ENCODE results near the gene RNU1-1.
"Not testable (repeated sequence)": the region's sequence is repeated elsewhere in the genome, so short reads cannot be mapped to it uniquely, and the experiment has no call there.

The RNU1-1 gene

GRCh38 chr1:16518913-16519254 is 4.8 kb upstream of the RNU1-1 start:
- not testable (repeated sequence) for ATAC-seq (replicated peaks; ENCODE audit: extremely low read depth, poor library complexity, severe bottlenecking); H3K27ac Mint-ChIP-seq (ENCODE audit: low read depth); H3K9me3 Mint-ChIP-seq; H3K4me1 Mint-ChIP-seq; H3K4me3 Mint-ChIP-seq; DNase-seq (ENCODE audit: low spot score in 2 of 2); H3K36me3 Mint-ChIP-seq (ENCODE audit: insufficient read depth)
- peaks cover 46% of the 10 kb centered on the region for H3K27me3 Mint-ChIP-seq

- not testable (repeated sequence) for H3K9me3 Mint-ChIP-seq; H3K4me3 Mint-ChIP-seq; ATAC-seq (replicated peaks; ENCODE audit: extremely low read depth, poor library complexity, severe bottlenecking); H3K36me3 Mint-ChIP-seq (ENCODE audit: insufficient read depth); DNase-seq (ENCODE audit: low spot score in 2 of 2); H3K27ac Mint-ChIP-seq (ENCODE audit: low read depth); H3K4me1 Mint-ChIP-seq
- H3K27me3 Mint-ChIP-seq = peaks cover 46% of the 10 kb centered on the region
Observed at GRCh38 chr1:16516694-16517410, 2.8 kb upstream of the RNU1-1 start.

- not testable (repeated sequence) for H3K4me1 Mint-ChIP-seq; H3K27ac Mint-ChIP-seq (ENCODE audit: low read depth); H3K36me3 Mint-ChIP-seq (ENCODE audit: insufficient read depth); H3K9me3 Mint-ChIP-seq; H3K4me3 Mint-ChIP-seq
- ATAC-seq (replicated peaks; ENCODE audit: extremely low read depth, poor library complexity, severe bottlenecking) = peak; percentile 97
- H3K27me3 Mint-ChIP-seq = peaks cover 19% of the 10 kb centered on the region
- DNase-seq (ENCODE audit: low spot score in 2 of 2) = peak; percentile 29 to 53
Observed at GRCh38 chr1:16513412-16514106, 526 bp downstream of the RNU1-1 start.

- H3K27me3 Mint-ChIP-seq = peaks cover 11% of the 10 kb centered on the region
- DNase-seq (ENCODE audit: low spot score in 2 of 2); H3K4me3 Mint-ChIP-seq; ATAC-seq (replicated peaks; ENCODE audit: extremely low read depth, poor library complexity, severe bottlenecking); H3K4me1 Mint-ChIP-seq; H3K9me3 Mint-ChIP-seq; H3K27ac Mint-ChIP-seq (ENCODE audit: low read depth); H3K36me3 Mint-ChIP-seq (ENCODE audit: insufficient read depth): not testable (repeated sequence)
Observed at GRCh38 chr1:16512624-16513411, 1.3 kb downstream of the RNU1-1 start.

- H3K4me1 Mint-ChIP-seq; ATAC-seq (replicated peaks; ENCODE audit: extremely low read depth, poor library complexity, severe bottlenecking); DNase-seq (ENCODE audit: low spot score in 2 of 2); H3K27me3 Mint-ChIP-seq; H3K27ac Mint-ChIP-seq (ENCODE audit: low read depth); H3K9me3 Mint-ChIP-seq; H3K4me3 Mint-ChIP-seq; H3K36me3 Mint-ChIP-seq (ENCODE audit: insufficient read depth): not testable (repeated sequence)
Observed at GRCh38 chr1:16511926-16512325, 2.2 kb downstream of the RNU1-1 start.

- not testable (repeated sequence) for DNase-seq (ENCODE audit: low spot score in 2 of 2); H3K27me3 Mint-ChIP-seq; ATAC-seq (replicated peaks; ENCODE audit: extremely low read depth, poor library complexity, severe bottlenecking)
Observed at GRCh38 chr1:16508861-16509445, 5.1 kb downstream of the RNU1-1 start.

GRCh38 chr1:16506364-16507136 is 7.5 kb downstream of the RNU1-1 start:
- not testable (repeated sequence) for H3K27ac Mint-ChIP-seq (ENCODE audit: low read depth); H3K27me3 Mint-ChIP-seq; ATAC-seq (replicated peaks; ENCODE audit: extremely low read depth, poor library complexity, severe bottlenecking); H3K9me3 Mint-ChIP-seq; H3K4me3 Mint-ChIP-seq; H3K36me3 Mint-ChIP-seq (ENCODE audit: insufficient read depth); H3K4me1 Mint-ChIP-seq; DNase-seq (ENCODE audit: low spot score in 2 of 2)

More at GRCh38 chr1:16508861-16509445, 5.1 kb downstream of the RNU1-1 start:
- H3K4me3 Mint-ChIP-seq; H3K36me3 Mint-ChIP-seq (ENCODE audit: insufficient read depth); H3K9me3 Mint-ChIP-seq; H3K27ac Mint-ChIP-seq (ENCODE audit: low read depth); H3K4me1 Mint-ChIP-seq: not testable (repeated sequence)

- not testable (repeated sequence) for H3K27ac Mint-ChIP-seq (ENCODE audit: low read depth); DNase-seq (ENCODE audit: low spot score in 2 of 2); H3K36me3 Mint-ChIP-seq (ENCODE audit: insufficient read depth); H3K27me3 Mint-ChIP-seq; H3K4me3 Mint-ChIP-seq; ATAC-seq (replicated peaks; ENCODE audit: extremely low read depth, poor library complexity, severe bottlenecking); H3K4me1 Mint-ChIP-seq; H3K9me3 Mint-ChIP-seq
Observed at GRCh38 chr1:16505870-16506269, 8.2 kb downstream of the RNU1-1 start.

GRCh38 chr1:16503494-16503893 is 10.6 kb downstream of the RNU1-1 start:
- DNase-seq (ENCODE audit: low spot score in 2 of 2) (no peak), ATAC-seq (replicated peaks; ENCODE audit: extremely low read depth, poor library complexity, severe bottlenecking) (no peak)
- no peaks in the 10 kb centered on the region for H3K9me3 Mint-ChIP-seq
- H3K36me3 Mint-ChIP-seq (ENCODE audit: insufficient read depth) = peaks cover 5% of the 10 kb centered on the region
- no peak overlapping the region for H3K27ac Mint-ChIP-seq (ENCODE audit: low read depth)
- no peak overlapping the region for H3K4me3 Mint-ChIP-seq
- peaks cover 6% of the 10 kb centered on the region for H3K4me1 Mint-ChIP-seq
- H3K27me3 Mint-ChIP-seq = no peaks in the 10 kb centered on the region

- not testable (repeated sequence) for H3K27ac Mint-ChIP-seq (ENCODE audit: low read depth); H3K9me3 Mint-ChIP-seq; H3K27me3 Mint-ChIP-seq; DNase-seq (ENCODE audit: low spot score in 2 of 2); ATAC-seq (replicated peaks; ENCODE audit: extremely low read depth, poor library complexity, severe bottlenecking); H3K36me3 Mint-ChIP-seq (ENCODE audit: insufficient read depth)
- Mint-ChIP-seq H3K4me3 (peak overlapping the region; percentile 23), H3K4me1 (peaks cover 20% of the 10 kb centered on the region)
Observed at GRCh38 chr1:16501446-16501845, 12.6 kb downstream of the RNU1-1 start.

GRCh38 chr1:16500975-16501374 is 13.1 kb downstream of the RNU1-1 start:
- H3K9me3 Mint-ChIP-seq; ATAC-seq (replicated peaks; ENCODE audit: extremely low read depth, poor library complexity, severe bottlenecking); H3K27ac Mint-ChIP-seq (ENCODE audit: low read depth); DNase-seq (ENCODE audit: low spot score in 2 of 2); H3K36me3 Mint-ChIP-seq (ENCODE audit: insufficient read depth); H3K27me3 Mint-ChIP-seq: not testable (repeated sequence)
- peak overlapping the region; percentile 23 for H3K4me3 Mint-ChIP-seq
- peaks cover 20% of the 10 kb centered on the region for H3K4me1 Mint-ChIP-seq

- H3K36me3 Mint-ChIP-seq (ENCODE audit: insufficient read depth); H3K27ac Mint-ChIP-seq (ENCODE audit: low read depth); H3K9me3 Mint-ChIP-seq; DNase-seq (ENCODE audit: low spot score in 2 of 2); ATAC-seq (replicated peaks; ENCODE audit: extremely low read depth, poor library complexity, severe bottlenecking); H3K27me3 Mint-ChIP-seq: not testable (repeated sequence)
- Mint-ChIP-seq H3K4me3 (peak overlapping the region; percentile 93), H3K4me1 (peaks cover 20% of the 10 kb centered on the region)
Observed at GRCh38 chr1:16500466-16500865, 13.6 kb downstream of the RNU1-1 start.

Data from central memory CD8-positive, alpha-beta T cell (primary cell).